IPS DF 19.7 (cell line): ENCODE measurements around the gene EMC1.
"Not testable (repeated sequence)": the region's sequence is repeated elsewhere in the genome, so short reads cannot be mapped to it uniquely, and the experiment has no call there.

ENCODE experiments used
- DNase-seq: peaks from one replicate; pipeline ENCODE4 v3.0.0-alpha.2; 2013; ENCODE audit warnings: low read depth, low spot score

Gene EMC1

DNA sequence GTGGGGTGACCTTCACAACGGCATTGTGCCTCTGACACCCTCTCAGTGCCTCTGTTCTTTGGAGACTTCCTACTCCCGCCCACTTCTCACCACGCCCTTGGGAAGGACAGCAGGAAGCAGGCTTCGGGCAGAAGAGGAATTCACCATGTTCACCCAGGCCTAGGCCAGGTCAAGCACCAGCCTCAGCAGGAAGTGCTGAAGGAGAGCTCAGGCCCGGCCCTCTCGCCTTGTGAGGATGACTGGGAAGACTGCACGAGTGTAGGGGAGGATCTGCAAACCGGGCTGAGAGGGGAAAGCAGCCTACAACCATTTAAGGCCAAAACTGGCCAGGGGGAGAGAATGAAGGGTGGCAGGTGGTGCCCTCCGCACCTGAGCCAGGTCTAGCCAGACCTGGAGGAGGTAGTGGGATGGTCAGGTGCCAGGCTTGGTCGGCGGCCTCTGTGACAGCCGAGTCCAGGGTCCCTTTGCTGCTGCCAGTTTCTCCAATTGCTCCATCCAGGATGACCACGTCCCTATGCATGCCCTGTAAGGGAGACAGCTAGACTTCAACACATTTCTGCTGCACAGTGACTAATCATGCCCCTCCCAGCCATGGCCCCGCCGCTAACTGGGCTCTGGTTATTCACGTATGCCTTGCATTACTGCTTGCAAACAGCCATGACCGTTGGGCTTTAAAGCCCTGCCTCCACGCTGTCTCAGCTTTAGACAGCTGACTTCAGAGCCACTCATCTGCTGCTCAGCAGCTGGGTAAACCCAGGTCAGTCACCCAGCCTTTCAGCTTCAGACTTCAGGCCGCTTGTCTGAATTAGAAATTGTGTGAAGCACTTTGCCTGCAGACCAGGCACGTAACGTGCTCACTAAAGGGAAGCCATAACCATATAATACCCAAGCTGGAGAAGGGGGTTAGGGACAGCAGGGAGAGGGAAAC, 9.2 kb upstream of the EMC1 start:
- no peak for DNase-seq

DNA sequence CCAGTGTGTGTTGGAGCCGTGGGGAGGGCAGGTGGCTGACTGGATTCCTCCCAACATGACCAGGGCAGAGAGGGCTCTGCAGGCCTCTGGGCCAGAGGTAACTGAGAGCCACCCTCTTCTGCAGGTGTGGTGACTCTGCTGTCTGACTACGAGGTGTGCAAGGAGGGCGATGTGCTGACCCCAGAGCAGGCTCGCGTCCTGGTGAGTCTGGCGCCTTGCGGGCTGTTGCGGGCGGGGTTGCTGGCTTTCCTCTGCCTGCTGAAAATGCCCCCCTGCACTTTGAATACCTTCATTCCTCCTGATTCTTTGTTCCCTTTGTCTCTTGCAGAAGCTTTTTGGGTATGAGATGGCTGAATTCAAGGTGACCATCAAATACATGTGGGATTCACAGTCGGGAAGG, 7.0 kb upstream of the EMC1 start:
- no peak for DNase-seq

DNA sequence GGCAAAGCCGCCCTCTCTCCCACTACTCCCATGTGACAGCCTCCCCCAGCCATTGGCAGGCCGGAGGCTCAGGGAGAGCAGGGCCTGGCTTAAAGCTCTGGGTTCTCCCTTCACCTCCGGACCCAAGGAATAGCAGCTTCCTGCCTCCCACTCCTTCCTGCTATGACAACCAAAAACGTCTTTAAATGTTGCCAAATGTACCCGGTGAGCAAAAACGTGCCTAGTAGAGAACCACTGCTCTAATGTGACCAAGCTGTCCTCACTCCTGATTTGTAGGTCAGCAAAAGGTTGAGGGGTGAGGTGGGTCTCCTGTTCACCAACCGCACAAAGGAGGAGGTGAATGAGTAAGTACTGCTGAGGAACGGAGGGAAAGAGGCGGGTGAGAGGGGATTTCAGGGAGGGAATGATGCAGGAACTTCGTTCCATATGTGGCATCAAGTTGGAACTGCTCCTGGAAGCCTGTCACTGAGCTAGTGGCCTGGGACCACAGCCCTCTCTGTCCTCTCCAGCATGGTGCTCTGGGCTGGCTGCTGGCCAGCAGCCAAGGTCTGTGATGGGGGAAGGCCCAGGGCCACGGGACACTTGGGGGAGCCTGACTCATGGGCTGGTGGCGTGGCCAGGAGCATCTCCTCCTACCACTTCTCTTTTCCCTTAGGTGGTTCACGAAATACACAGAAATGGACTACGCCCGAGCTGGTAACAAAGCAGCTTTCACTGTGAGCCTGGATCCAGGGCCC, 6.0 kb upstream of the EMC1 start:
- no peak for DNase-seq

DNA sequence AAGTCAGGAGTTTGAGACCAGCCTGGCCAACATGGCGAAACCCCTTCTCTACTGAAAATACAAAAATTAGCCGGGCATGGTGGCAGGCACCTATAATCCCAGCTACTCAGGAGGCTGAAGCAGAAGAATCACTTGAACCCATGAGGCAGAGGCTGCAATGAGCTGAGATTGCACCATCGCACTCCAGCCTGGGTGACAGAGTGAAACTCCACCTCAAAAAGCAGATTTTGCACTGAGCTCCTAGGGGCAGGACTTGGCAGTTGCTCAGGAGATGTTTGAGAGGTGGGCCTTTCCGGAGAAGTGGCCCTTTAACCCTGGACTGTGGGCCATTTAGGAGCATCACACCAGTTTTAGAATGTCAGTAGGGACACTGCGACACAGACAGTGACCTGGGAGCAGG, 5.0 kb upstream of the EMC1 start:
- not testable (repeated sequence) for DNase-seq

DNA sequence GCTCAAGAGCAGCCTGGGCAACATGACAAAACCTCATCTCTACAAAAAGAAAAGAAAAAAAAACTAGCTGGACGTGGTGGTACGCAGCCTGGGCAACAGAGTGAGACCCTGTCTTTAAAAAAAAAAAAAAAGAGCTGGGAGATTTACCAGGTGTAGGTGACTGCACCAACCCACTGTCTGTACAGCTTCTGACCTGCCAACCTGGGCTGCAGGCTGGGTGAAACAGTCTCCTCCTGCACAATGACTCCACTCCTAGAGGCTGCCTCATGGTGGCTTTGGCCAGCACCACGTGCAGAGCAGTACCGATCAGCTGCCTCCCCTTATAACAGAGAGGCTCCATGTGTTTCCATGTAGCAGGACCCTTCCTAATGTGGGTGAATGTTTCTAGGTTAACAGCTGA, 4.0 kb upstream of the EMC1 start:
- DNase-seq = no peak

DNA sequence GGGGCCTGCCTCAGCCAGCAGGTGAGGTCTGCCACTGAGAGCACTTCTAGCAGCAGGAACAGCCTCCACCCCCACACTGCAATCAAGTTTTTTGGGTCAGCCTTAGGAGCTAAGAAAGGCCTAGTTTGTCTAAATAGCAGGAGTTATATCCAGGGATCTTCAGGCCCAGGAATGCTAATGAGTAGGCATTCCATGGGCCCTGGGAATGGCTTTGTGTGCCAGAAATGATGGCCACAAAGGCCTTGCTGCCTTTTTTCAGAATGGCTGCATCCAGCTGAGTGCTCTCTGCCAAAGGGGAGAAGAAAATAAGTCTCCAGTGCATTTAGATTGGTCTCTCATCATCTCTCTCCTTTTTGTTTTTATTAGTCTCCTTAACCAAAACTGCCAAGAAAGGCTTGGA, 3.1 kb upstream of the EMC1 start:
- DNase-seq = no peak

DNA sequence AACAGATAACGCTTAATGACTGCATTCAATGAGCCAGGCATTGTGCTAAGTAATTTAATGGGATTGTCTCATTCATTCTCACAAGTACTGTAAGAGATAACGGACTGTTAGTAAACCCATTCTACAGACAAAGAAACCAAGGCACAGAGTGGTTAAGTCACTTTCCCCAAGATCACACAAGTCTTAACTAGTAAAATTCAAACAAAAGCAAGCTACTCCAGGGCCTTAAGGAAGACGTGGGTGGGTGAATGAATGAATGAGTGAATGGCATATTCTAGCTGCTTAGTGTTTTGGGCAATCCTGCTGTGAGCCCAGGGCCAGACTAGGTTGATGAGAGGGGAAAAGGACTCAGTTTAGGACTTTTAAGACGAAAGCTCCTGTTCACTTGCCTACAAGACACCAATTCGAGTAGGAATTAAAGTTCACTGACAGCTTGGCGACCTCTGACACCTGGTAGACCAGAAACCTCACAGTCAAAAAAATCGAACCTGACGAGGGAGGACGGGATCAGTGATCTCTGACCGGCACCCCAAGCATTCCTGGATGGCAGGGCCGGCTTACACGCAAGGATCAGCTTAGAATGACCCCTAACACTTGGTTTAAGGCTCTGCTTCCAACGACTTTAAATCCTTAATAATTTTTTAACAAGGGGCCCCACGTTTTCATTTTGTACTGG, 557 bp downstream of the EMC1 start:
- no peak for DNase-seq

DNA sequence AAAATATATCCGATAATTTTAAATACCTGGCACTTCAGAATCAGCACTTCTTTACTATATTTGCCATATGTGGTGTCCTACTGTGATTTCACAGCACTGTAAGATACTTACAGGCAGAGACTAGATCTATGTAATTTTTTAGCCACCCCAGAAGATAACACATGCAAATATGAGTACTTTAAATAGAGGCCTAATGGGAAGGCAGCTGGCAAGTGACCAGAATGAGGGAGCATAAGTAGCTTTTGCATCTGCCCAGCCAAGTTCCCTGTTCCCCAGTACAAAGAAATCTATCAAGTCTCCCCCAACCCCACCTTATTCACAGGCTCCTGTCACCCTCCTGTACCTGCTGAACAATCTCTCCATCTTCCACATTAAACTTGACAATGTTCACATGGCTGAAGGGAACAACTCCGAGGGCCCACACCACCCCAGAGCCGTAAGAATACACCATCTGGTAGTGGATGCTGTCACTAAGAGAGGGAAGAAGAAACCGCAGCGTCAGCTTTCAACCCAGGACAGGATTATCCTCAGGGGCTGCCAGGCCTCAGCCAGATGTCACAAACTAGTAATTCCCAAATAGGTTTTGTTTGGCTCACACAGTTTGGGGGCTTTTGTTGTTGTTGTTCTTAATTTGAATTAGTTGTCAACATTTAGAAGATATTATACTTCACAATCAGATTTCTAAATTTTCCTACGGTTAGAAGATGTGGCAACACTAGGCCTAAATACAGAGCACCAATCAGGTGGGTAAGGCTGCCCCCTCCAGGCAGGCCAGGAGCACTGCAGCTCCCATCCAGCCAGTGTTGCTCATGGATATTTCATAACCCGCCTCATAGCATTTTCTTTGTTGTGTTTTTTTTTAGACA, 10.4 kb downstream of the EMC1 start:
- DNase-seq = no peak

DNA sequence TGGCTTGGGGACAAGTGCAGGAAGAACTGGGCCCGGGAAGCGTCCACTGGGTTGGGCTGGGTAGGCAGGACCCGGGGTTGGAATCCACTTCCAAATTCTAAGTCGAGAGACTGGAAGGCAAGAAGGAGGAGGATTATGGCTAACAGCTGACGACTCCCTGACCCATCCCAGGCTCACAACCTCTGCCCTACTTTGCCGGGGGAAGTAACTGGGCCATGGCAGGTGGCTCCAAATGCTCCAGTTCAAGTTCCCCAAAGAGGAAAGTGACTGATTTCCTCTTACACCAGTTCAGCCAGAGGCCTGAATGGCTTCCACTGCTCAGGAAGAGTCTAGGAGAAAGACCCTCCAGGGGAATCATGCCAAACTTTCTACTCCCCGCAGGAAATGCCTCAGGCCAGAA, 11.4 kb downstream of the EMC1 start:
- DNase-seq = no peak

DNA sequence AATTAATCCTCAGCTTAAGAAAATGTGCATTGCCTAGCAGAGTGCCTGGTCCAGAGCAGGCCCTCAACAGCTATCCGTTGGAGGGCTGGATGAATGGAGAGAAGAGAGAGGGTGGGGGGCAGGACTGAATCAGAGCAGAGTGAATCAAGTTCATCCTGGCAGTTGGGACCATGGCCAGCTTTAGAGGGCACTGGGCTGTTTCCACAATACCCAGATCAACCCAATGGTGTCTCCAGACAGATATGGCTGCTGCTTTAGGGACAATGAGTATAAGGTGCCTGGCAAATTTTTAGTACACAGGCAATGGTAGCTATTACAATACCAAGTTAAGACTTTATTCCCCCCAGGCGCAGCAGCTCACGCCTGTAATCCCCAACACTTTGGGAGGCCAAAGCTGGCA, 17.1 kb downstream of the EMC1 start:
- DNase-seq = no peak

DNA sequence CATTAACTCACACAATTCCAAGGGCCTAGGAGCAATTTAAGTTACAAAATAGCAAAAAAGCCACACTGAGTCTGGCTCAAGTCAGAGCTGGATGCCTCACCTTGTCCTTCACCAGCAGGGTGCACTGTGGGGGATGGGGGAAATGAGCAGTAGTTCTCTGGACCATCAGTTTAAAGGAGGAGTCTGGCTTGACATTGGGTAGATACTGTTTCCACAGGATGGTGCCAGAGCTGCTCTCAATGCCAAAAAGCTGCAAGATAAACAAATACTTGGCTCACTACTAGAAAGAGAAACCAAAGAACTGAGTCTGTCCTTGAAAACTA, 18.8 kb downstream of the EMC1 start:
- no peak for DNase-seq

DNA sequence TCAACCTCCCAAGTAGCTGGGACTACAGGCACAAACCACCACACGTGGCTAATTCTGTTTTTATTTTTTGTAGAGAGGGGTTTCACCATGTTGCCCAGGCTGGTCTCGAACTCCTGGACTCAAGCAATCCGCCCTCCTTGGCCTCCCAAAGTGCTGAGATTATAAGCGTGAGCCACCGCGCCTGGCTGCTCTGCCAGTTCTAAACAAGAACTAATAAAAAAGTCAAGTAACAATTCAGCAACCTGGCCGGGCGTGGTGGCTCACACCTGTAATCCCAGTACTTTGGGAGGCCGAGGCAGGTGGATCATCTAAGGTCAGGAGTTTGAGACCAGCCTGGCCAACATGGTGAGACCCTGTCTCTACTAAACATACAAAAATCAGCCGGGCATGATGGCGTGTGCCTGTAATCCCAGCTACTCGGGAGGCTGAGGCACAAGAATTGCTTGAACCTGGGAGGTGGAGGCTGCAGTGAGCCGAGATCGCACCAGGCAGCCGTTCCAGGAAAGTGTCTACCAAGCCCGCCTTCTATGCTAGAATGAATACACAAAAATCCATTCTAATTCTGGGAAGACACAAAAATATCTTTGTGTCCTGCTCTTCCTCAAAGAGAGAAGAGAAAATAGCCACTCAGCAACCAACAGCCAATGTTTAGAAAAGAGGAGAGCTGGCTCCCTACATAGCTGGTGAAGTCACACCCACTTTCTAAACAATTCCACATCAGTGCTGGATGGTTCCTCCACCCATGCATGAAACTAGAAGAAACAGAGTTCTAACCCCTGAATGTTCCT, 19.4 kb downstream of the EMC1 start:
- DNase-seq = not testable (repeated sequence)

DNA sequence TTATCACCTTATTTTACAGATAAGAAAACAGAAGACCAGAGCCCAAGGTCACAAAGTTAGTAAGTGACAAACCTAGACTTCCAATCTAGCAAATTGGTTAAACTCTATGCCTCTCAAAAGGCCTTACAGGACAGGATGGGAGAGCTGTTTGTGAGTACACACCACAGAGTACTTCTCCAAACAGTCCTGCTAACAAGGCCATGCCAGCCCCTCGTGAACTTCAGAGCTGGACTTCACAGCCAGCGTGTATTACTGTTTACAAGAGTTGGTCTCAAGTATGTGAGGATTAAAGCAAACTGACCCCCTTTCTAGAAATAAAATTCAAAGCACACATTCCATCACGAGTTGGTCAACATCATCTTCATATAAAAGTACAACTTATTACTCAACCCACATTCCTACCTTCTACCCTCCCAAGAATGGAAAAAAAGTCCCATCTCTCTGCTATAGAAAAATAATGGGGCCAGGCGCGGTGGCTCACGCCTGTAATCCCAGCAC, 21.4 kb downstream of the EMC1 start:
- no peak for DNase-seq

DNA sequence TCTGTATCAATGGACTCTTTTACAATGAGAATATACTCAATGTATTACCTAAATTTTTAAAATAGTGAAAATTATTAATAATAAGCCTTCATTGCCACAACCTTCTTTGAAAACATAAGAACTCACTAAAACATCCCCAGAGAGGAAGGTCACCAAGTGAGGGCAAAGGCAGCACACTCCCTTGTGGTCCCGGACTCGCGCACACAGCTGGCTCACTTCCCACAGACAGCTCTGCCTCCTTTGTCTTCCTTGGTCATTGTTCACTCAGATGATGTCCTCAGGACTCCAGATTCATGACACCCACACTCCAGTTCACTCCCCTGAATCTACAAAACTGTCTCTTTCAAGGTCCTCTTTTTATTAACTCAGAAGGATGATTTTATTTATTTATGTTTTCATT, 22.1 kb downstream of the EMC1 start:
- no peak for DNase-seq

DNA sequence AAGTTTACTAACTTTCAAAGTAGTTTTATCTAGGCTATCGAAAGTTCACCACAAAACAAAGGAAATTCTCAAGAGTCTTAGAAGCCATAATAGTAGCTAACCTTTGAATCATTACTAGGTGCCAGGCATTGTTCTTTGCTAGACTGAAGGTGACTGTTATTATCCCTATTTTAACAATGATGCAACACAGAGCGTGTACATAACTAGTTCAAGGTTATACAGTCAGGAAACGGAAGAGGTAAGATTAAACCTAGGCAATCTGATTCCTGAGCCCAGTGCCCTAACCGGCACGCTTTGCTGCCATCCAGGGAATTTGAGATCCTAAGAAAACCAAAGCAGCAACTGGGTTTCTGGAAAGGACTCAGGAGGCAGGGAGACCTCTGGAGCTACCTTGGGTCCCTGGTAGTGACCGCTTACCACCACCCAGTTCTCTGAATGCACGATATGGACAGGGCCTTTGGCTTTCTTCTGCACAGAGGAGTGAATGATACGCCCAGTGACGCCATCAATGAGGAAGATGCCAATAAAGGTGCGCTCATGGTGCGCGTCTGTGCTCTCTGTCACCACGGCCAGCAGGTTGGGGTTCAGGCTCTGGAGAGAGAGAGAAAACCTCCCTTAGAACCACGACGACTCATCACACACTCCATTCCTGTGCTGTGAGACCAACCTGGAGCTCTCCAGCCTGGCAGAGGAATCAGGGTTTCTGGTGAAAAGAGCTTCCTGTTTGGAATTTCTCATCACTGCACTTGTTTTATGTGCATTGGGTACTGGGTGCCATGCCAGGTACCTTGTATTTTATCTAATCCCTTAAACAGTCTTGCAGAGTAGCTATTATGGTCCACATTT, 28.1 kb downstream of the EMC1 start:
- no peak for DNase-seq

DNA sequence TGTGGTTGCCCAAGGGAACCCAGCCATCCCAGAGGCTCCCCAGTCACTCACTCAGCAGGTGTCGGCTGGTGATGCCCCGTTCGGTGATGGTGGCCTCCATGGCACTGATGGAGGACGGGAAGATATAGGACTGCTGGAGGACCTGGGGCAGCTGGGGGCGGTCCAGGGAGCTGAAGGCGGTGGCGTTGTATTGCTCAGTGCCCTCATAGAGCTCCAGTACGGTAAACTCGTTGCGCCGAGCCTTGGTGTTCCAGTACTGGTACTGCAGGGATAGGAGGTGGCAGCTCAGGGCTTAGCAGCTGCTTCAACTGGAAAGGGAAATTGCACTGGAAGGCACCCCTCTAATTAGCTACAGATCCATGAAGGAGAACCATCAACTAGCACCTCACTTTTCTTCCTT, 28.8 kb downstream of the EMC1 start:
- DNase-seq = no peak

DNA sequence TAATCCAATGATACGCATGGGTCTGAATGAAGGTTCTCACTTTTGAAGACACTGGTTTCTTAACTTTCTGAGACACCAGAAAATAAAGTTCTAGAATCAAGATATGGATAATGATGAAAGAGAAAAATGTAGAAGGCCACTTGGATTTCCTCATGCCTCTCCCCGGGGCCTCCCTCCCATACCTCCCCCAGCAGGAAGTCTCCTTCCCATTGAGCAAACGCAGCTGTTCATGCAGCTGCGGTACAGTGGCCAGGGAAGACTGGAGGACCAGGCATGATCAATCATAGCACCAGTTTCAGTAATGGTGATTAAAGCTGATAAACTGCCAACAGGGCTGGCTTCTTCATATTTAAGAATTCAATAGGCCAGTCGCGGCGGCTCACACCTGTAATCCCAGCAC, 30.3 kb downstream of the EMC1 start:
- no peak for DNase-seq

DNA sequence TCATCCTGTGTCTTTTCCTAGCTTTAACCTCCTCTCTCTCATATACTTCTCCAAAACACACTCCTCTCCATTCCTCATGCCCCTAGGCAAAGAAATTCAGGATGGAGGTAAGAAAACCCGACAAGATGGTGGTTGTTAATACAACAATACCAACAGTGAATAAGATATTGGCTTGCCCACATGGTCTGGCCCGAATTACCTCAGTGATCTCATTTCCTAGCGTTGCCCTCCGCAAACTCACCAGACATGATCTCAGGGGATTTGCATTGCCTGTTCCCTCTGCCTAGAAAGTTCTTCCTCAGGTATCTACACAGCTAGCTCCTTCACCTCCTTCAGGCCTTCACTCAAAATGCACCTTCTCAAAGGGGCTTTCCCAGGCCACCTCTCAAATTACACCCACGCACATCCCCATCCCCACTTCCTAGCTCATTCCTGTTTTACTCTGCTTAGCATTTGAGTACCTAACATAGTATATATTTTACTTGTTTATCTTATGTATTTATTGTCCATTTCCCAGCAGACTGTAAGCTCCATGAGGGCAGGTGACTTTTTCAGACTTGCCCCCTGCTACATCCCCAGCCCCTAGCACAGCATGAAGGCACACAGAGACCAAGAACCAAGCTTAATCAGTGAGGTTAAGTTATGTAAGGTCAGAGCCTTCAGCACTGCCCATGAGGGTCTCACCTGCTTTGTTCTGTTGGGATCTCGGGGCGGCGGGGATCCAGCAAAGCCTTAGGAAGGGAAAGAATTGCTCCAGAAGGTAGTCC, 31.1 kb downstream of the EMC1 start:
- DNase-seq = no peak

DNA sequence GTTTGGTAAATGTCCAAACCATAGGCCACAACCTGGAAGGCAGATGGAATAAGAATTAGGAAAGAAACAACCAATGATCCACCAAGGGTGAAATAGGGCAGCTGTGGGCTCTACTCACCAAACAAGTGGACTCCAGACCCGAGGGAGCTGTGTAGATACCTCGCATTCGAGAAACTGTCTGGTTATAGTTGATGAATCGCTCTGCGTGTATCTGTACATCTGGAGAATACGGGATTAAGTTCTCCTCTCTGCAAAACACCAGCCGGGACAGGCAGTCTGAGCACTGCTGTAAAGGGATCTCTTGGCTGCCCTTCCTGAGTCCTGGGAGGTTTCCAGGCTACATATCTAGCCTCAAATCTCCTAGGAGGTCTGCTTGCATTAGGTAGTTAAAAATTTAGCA, 31.9 kb downstream of the EMC1 start:
- no peak for DNase-seq
